ENCODE measurements around the gene ERVK3-1.

The ERVK3-1 gene

DNA sequence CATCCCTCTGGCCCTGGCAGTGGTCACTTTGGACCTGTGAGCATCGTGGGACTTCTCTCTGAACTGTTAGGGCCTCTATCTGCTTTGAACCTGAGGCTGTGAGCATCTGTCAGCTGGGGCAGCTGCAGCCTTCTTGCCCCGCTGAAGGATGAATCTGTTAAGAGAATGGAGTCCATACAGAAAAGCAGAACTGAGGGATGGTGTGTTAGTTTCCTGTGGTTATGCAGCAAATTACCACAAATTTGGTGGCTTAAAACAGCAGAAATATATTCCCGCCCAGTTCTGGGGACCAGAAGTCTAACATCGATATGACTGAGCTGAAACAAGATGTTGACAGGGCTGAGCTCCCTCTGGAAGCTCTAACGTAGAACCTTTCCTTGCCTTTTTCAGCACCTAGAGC is 59.0 kb downstream of the ERVK3-1 start:
- no peak for DNase-seq (ENCODE audit: low read depth)

Measured in stimulated activated CD8-positive, alpha-beta memory T cell treated with anti-CD3 and anti-CD28 coated beads, Interleukin-7, amount 100 ng/mL, for 24 hours (primary cell).